Stimulated activated CD4-positive, alpha-beta T cell treated with anti-CD3 and anti-CD28 coated beads, Interleukin-1b, Interleukin-23, amount 100 ng/mL, for 4 hours (primary cell): ENCODE measurements around the gene FOXP4.

ENCODE experiments used
- DNase-seq, 2 donors: peaks; one replicate each; pipeline ENCODE4 v3.0.0-alpha.2; 2020; ENCODE audit warnings: low read depth in 2 of 2

Gene FOXP4

GRCh38 chr6:41644297-41644879, 98.2 kb downstream of the FOXP4 start:
- DNase-seq = no peak

- no peak for DNase-seq
These were observed 98.9 kb downstream of the FOXP4 start for GRCh38 chr6:41645007-41645618.

GRCh38 chr6:41646026-41646795, 100.0 kb downstream of the FOXP4 start:
- no peak for DNase-seq

- DNase-seq = no peak
These were observed 100.9 kb downstream of the FOXP4 start for GRCh38 chr6:41647061-41647511.

- DNase-seq = no peak
These were observed 101.9 kb downstream of the FOXP4 start for GRCh38 chr6:41648070-41648585.

GRCh38 chr6:41648921-41649320, 102.7 kb downstream of the FOXP4 start:
- no peak for DNase-seq

GRCh38 chr6:41649596-41649995, 103.4 kb downstream of the FOXP4 start:
- no peak for DNase-seq

GRCh38 chr6:41650120-41650519, 103.9 kb downstream of the FOXP4 start:
- DNase-seq = no peak

- DNase-seq = no peak
These were observed 105.2 kb downstream of the FOXP4 start for GRCh38 chr6:41651246-41651961.
